Measurements from ENCODE around the gene CDK17. TPM values are rescaled to one million over a fixed set of nuclear protein-coding genes. Genes with fewer than 3 reads are reported as not detected.
A peak's percentile ranks its signal among the peaks of the same experiment; 100 is the strongest.
"Not testable (repeated sequence)": the region's sequence is repeated elsewhere in the genome, so short reads cannot be mapped to it uniquely, and the experiment has no call there.

Gene CDK17
- total RNA-seq, 2 donors from 2014 or later, result 30.7 to 97.6 TPM

GRCh38 chr12:96354844-96355534 lies 45.2 kb downstream of the CDK17 start:
- no peak for DNase-seq (ENCODE audit: low spot score)
- Histone ChIP-seq H3K9me3 (no peaks in the 10 kb centered on the region), H3K27ac (no peak overlapping the region), H3K4me1 (ENCODE audit: control insufficient read depth in 1 of 2, low read depth in 2 of 2) (peaks cover 18 to 20% of the 10 kb centered on the region in 2 donors), H3K4me3 (no peak overlapping the region), H3K27me3 (replicated peaks; ENCODE audit: insufficient read depth) (no peaks in the 10 kb centered on the region), H3K36me3 (no peaks in the 10 kb centered on the region)
- ATAC-seq (ENCODE audit: insufficient number of reproducible peaks, low FRiP score, low read depth), result no peak
- TF ChIP-seq CTCF (IDR thresholded peaks at IDR 0.05), result no peak

GRCh38 chr12:96354326-96354725 lies 45.9 kb downstream of the CDK17 start:
- ATAC-seq (ENCODE audit: insufficient number of reproducible peaks, low FRiP score, low read depth) (no peak), DNase-seq (ENCODE audit: low spot score) (no peak)
- Histone ChIP-seq H3K4me1 (ENCODE audit: control insufficient read depth in 1 of 2, low read depth in 2 of 2) (peaks cover 18 to 20% of the 10 kb centered on the region in 2 donors), H3K36me3 (no peaks in the 10 kb centered on the region), H3K27ac (no peak overlapping the region), H3K9me3 (no peaks in the 10 kb centered on the region), H3K27me3 (replicated peaks; ENCODE audit: insufficient read depth) (no peaks in the 10 kb centered on the region), H3K4me3 (no peak overlapping the region)
- no peak for TF ChIP-seq CTCF (IDR thresholded peaks at IDR 0.05)

GRCh38 chr12:96352161-96352835 lies 47.9 kb downstream of the CDK17 start:
- no peak for DNase-seq (ENCODE audit: low spot score)
- TF ChIP-seq CTCF (IDR thresholded peaks at IDR 0.05), result no peak
- no peaks in the 10 kb centered on the region for H3K27me3 ChIP-seq (replicated peaks; ENCODE audit: insufficient read depth)
- H3K9me3 ChIP-seq, result no peaks in the 10 kb centered on the region
- ATAC-seq (ENCODE audit: insufficient number of reproducible peaks, low FRiP score, low read depth), result no peak
- no peak overlapping the region for H3K4me3 ChIP-seq
- H3K36me3 ChIP-seq, result no peaks in the 10 kb centered on the region
- no peak overlapping the region for H3K27ac ChIP-seq
- H3K4me1 ChIP-seq (ENCODE audit: control insufficient read depth in 1 of 2, low read depth in 2 of 2), result peaks cover 18 to 22% of the 10 kb centered on the region in 2 donors

- DNase-seq (ENCODE audit: low spot score), result no peak
- no peak for TF ChIP-seq CTCF (IDR thresholded peaks at IDR 0.05)
- Histone ChIP-seq H3K36me3 (no peaks in the 10 kb centered on the region), H3K27ac (no peak overlapping the region), H3K4me1 (ENCODE audit: control insufficient read depth in 1 of 2, low read depth in 2 of 2) (peaks cover 18 to 22% of the 10 kb centered on the region in 2 donors), H3K27me3 (replicated peaks; ENCODE audit: insufficient read depth) (no peaks in the 10 kb centered on the region), H3K9me3 (no peaks in the 10 kb centered on the region), H3K4me3 (no peak overlapping the region)
- ATAC-seq (ENCODE audit: insufficient number of reproducible peaks, low FRiP score, low read depth), result no peak
These were observed 49.3 kb downstream of the CDK17 start for GRCh38 chr12:96350982-96351381.

GRCh38 chr12:96347130-96347699 lies 53.0 kb downstream of the CDK17 start:
- Histone ChIP-seq H3K27me3 (replicated peaks; ENCODE audit: insufficient read depth) (no peaks in the 10 kb centered on the region), H3K4me3 (peak overlapping the region; percentile 62), H3K9me3 (peaks cover 11% of the 10 kb centered on the region), H3K36me3 (no peaks in the 10 kb centered on the region), H3K4me1 (ENCODE audit: control insufficient read depth in 1 of 2, low read depth in 2 of 2) (peaks cover 13 to 20% of the 10 kb centered on the region in 2 donors), H3K27ac (peak overlapping the region in 1 of 2 donors; percentile 34)
- no peak for TF ChIP-seq CTCF (IDR thresholded peaks at IDR 0.05)
- ATAC-seq (ENCODE audit: insufficient number of reproducible peaks, low FRiP score, low read depth), result no peak
- DNase-seq (ENCODE audit: low spot score), result no peak

GRCh38 chr12:96346716-96347115 lies 53.5 kb downstream of the CDK17 start:
- not testable (repeated sequence) for ATAC-seq (ENCODE audit: insufficient number of reproducible peaks, low FRiP score, low read depth); DNase-seq (ENCODE audit: low spot score); H3K27me3 ChIP-seq (replicated peaks; ENCODE audit: insufficient read depth); H3K36me3 ChIP-seq
- Histone ChIP-seq H3K4me3 (peak overlapping the region; percentile 62), H3K9me3 (peaks cover 11% of the 10 kb centered on the region), H3K4me1 (ENCODE audit: control insufficient read depth in 1 of 2, low read depth in 2 of 2) (peaks cover 8 to 15% of the 10 kb centered on the region in 2 donors), H3K27ac (peak overlapping the region in 1 of 2 donors; percentile 34)

Measured in thoracic aorta (tissue), 2 donors.